Colonic mucosa (tissue), 4 donors: ENCODE measurements around the gene H6PD. TPM values are rescaled to one million over a fixed set of nuclear protein-coding genes. Genes with fewer than 3 reads are reported as not detected.

Experiments used
- DNase-seq: peaks from one replicate; pipeline ENCODE4 v3.0.0-alpha.2; 2020
- H3K27ac ChIP-seq: fragments of 200-600 bp; one replicate; pipeline ENCODE4 v1.8.0; 2021
- H3K27me3 ChIP-seq: fragments of 200-600 bp; one replicate; pipeline ENCODE4 v1.8.0; 2021
- H3K36me3 ChIP-seq: fragments of 200-600 bp; one replicate; pipeline ENCODE4 v1.8.0; 2021
- H3K4me1 ChIP-seq: fragments of 200-600 bp; one replicate; pipeline ENCODE4 v1.8.0; 2021; ENCODE audit warnings: mild to moderate bottlenecking
- H3K4me3 ChIP-seq: fragments of 200-600 bp; one replicate; pipeline ENCODE4 v1.8.0; 2021
- H3K9ac ChIP-seq, 2 donors: one replicate each; pipeline ENCODE4 v1.7.0; 2013; ENCODE audit warnings: control low read depth in 2 of 2, low read depth in 2 of 2, low read length in 2 of 2
- H3K9me3 ChIP-seq: fragments of 200-600 bp; one replicate; pipeline ENCODE4 v1.8.0; 2021
- CTCF ChIP-seq: fragments of 200-600 bp; IDR thresholded peaks from one replicate; pipeline ENCODE4 v1.8.0; 2022; ENCODE audit warnings: antibody characterized with exemption, mild to moderate bottlenecking
- intact Hi-C: fragments of 100-400 bp; cut with DNase I; formaldehyde crosslinking; loops from one replicate; pipeline ENCODE4 v1.14.1; 2022
- total RNA-seq, 2 donors: library from RNA; stranded (reverse); fragmentation: NEBNext Ultra II Directional in 1 of 2; extraction: Animal tissue kit (Norgen Biotek cat#: 25700) in 1 of 2; gene quantifications; one replicate each; pipeline ENCODE4 v1.2.1, GENCODE V29; 2021
- donor health status: healthy.
- donor health status: DM: no; HTN: no; CAD: no.
- donor health status: DM: no; HTN: no; CAD: no.

Gene H6PD
- total RNA-seq, 2 donors from 2014 or later = 20.8 to 24.7 TPM

- Histone ChIP-seq H3K4me3 (no peak overlapping the region), H3K27ac (no peak overlapping the region), H3K27me3 (no peaks in the 10 kb centered on the region), H3K36me3 (peaks cover 5% of the 10 kb centered on the region), H3K4me1 (no peaks in the 10 kb centered on the region), H3K9me3 (no peaks in the 10 kb centered on the region), H3K9ac (no peak overlapping the region)
- no peak for DNase-seq
- no peak for TF ChIP-seq CTCF
- intact Hi-C loops = no loop called here
These were observed 30.5 kb downstream of the H6PD start for GRCh38 chr1:9265037-9265436.

- intact Hi-C loops = loop anchor here (2.0 kb wide), 1 partner anchor 189 kb away; no protein-coding TSS in a partner anchor
- no peaks in the 10 kb centered on the region for H3K27me3 ChIP-seq
- peaks cover 5% of the 10 kb centered on the region for H3K36me3 ChIP-seq
- H3K4me1 ChIP-seq = no peaks in the 10 kb centered on the region
- no peak overlapping the region for H3K4me3 ChIP-seq
- no peak for TF ChIP-seq CTCF
- no peak overlapping the region for H3K27ac ChIP-seq
- no peaks in the 10 kb centered on the region for H3K9me3 ChIP-seq
- DNase-seq = no peak
- H3K9ac ChIP-seq = no peak overlapping the region
These were observed 31.4 kb downstream of the H6PD start for GRCh38 chr1:9265968-9266367.

GRCh38 chr1:9267352-9267686 is 32.7 kb downstream of the H6PD start:
- H3K27ac ChIP-seq = no peak overlapping the region
- H3K36me3 ChIP-seq = peaks cover 5% of the 10 kb centered on the region
- no peak overlapping the region for H3K9ac ChIP-seq
- H3K4me3 ChIP-seq = no peak overlapping the region
- intact Hi-C loops = loop anchor here (2.0 kb wide), 1 partner anchor 187 kb away; no protein-coding TSS in a partner anchor
- no peaks in the 10 kb centered on the region for H3K4me1 ChIP-seq
- H3K9me3 ChIP-seq = no peaks in the 10 kb centered on the region
- no peak for TF ChIP-seq CTCF
- no peak for DNase-seq
- H3K27me3 ChIP-seq = no peaks in the 10 kb centered on the region

GRCh38 chr1:9267827-9268581 is 33.4 kb downstream of the H6PD start:
- H3K9me3 ChIP-seq = no peaks in the 10 kb centered on the region
- no peak overlapping the region for H3K27ac ChIP-seq
- no peak for TF ChIP-seq CTCF
- no peak overlapping the region for H3K4me3 ChIP-seq
- no peaks in the 10 kb centered on the region for H3K4me1 ChIP-seq
- H3K36me3 ChIP-seq = peaks cover 5% of the 10 kb centered on the region
- DNase-seq = no peak
- H3K9ac ChIP-seq = no peak overlapping the region
- intact Hi-C loops = loop anchor here (2.0 kb wide), 1 partner anchor 187 kb away; no protein-coding TSS in a partner anchor
- H3K27me3 ChIP-seq = no peaks in the 10 kb centered on the region

- Histone ChIP-seq H3K27me3 (no peaks in the 10 kb centered on the region), H3K36me3 (peaks cover 5% of the 10 kb centered on the region), H3K4me3 (no peak overlapping the region), H3K4me1 (no peaks in the 10 kb centered on the region), H3K9ac (no peak overlapping the region), H3K27ac (no peak overlapping the region), H3K9me3 (no peaks in the 10 kb centered on the region)
- intact Hi-C loops = no loop called here
- DNase-seq = no peak
- TF ChIP-seq CTCF = no peak
These were observed 34.5 kb downstream of the H6PD start for GRCh38 chr1:9269078-9269501.
